HEK293T (cell line): Measurements from ENCODE around the gene STEAP4.

Source experiments
- CTCF ChIA-PET: fragments of 350-600 bp; formaldehyde crosslinking; extraction: SDS; loops from one replicate; lab custom pipeline; 2021; ENCODE audit warnings: antibody characterized with exemption, inconsistent platforms; lab: Yijun Ruan, JAX
- POLR2A ChIA-PET: fragments of 350-600 bp; formaldehyde crosslinking; extraction: SDS; loops from one replicate; lab custom pipeline; 2020; ENCODE audit warnings: antibody characterized with exemption, inconsistent platforms; lab: Yijun Ruan, JAX
- DNase-seq: peaks from one replicate; pipeline ENCODE4 v3.0.0; 2012; ENCODE audit warnings: mixed read lengths; ENCODE audit errors: extremely low spot score
- ARNT ChIP-seq: fragments of 450-650 bp; IDR thresholded peaks from 2 replicates; pipeline ENCODE4 v1.6.1; 2017; ENCODE audit warnings: mild to moderate bottlenecking
- BHLHE40 ChIP-seq: fragments of 450-650 bp; IDR thresholded peaks from 2 replicates; pipeline ENCODE4 v1.6.1; 2016; ENCODE audit warnings: mild to moderate bottlenecking, moderate library complexity, borderline replicate concordance
- CTBP1 ChIP-seq: fragments of 450-650 bp; IDR thresholded peaks from 2 replicates; pipeline ENCODE4 v1.6.1; 2016; ENCODE audit warnings: borderline replicate concordance
- ELF4 ChIP-seq: fragments of 450-650 bp; IDR thresholded peaks from 2 replicates; pipeline ENCODE4 v1.6.1; 2017; ENCODE audit warnings: antibody characterized with exemption
- FOXA1 ChIP-seq: fragments of 450-650 bp; IDR thresholded peaks from 2 replicates; pipeline ENCODE4 v1.6.1; 2016; ENCODE audit warnings: mild to moderate bottlenecking
- FOXK2 ChIP-seq: fragments of 450-650 bp; IDR thresholded peaks from 2 replicates; pipeline ENCODE4 v1.6.1; 2016; ENCODE audit warnings: mild to moderate bottlenecking
- FOXM1 ChIP-seq: fragments of 450-650 bp; IDR thresholded peaks from 2 replicates; pipeline ENCODE4 v1.6.1; 2017; ENCODE audit warnings: mild to moderate bottlenecking, borderline replicate concordance
- HDGF ChIP-seq: fragments of 450-650 bp; IDR thresholded peaks from 2 replicates; pipeline ENCODE4 v1.6.1; 2017; ENCODE audit warnings: antibody characterized with exemption, borderline replicate concordance
- L3MBTL2 ChIP-seq: fragments of 450-650 bp; conservative IDR thresholded peaks from 2 replicates; pipeline ENCODE4 v1.6.1; 2016; ENCODE audit warnings: mild to moderate bottlenecking
- LEF1 ChIP-seq: fragments of 450-650 bp; IDR thresholded peaks from 2 replicates; pipeline ENCODE4 v1.6.1; 2017; ENCODE audit warnings: mild to moderate bottlenecking, borderline replicate concordance
- NFRKB ChIP-seq: fragments of 450-650 bp; IDR thresholded peaks from 2 replicates; pipeline ENCODE4 v1.6.1; 2016; ENCODE audit warnings: mild to moderate bottlenecking, moderate library complexity
- PKNOX1 ChIP-seq: fragments of 450-650 bp; IDR thresholded peaks from 2 replicates; pipeline ENCODE4 v1.6.1; 2016
- SP1 ChIP-seq: fragments of 450-650 bp; IDR thresholded peaks from 2 replicates; pipeline ENCODE4 v1.6.1; 2017
- SUZ12 ChIP-seq: fragments of 450-650 bp; IDR thresholded peaks from 2 replicates; pipeline ENCODE4 v1.6.1; 2016; ENCODE audit warnings: mild to moderate bottlenecking
- TARDBP ChIP-seq: fragments of 450-650 bp; IDR thresholded peaks from 2 replicates; pipeline ENCODE4 v1.6.1; 2016
- ZNF384 ChIP-seq: fragments of 450-650 bp; IDR thresholded peaks from 2 replicates; pipeline ENCODE4 v1.6.1; 2016

STEAP4 gene

GRCh38 chr7:88344956-88345832 lies 38.5 kb upstream of the STEAP4 start:
- TF ChIP-seq SP1 (no peak), CTBP1 (no peak), FOXK2 (no peak), FOXM1 (no peak), ARNT (no peak), L3MBTL2 (no peak), ELF4 (no peak), ZNF384 (no peak), SUZ12 (no peak)
- ChIA-PET CTCF (interaction anchor here (0.7 to 1.0 kb wide), 2 partner anchors 15 to 1438 kb away, joined by 3 read pairs; no protein-coding TSS in a partner anchor), POLR2A (no interaction called here)
- peak; percentile 66 for DNase-seq

GRCh38 chr7:88344271-88344670 lies 37.6 kb upstream of the STEAP4 start:
- DNase-seq = no peak
- TF ChIP-seq CTBP1 (no peak), FOXK2 (no peak)
- POLR2A ChIA-PET = no interaction called here
- CTCF ChIA-PET = no interaction called here

GRCh38 chr7:88339195-88339922 lies 32.7 kb upstream of the STEAP4 start:
- ChIA-PET POLR2A (no interaction called here), CTCF (no interaction called here)
- DNase-seq = no peak
- TF ChIP-seq ARNT (no peak), ELF4 (no peak), TARDBP (no peak), PKNOX1 (no peak)

GRCh38 chr7:88338503-88338902 lies 31.8 kb upstream of the STEAP4 start:
- TF ChIP-seq LEF1 (no peak), BHLHE40 (no peak), SP1 (no peak), L3MBTL2 (no peak), ELF4 (no peak), SUZ12 (no peak), FOXM1 (no peak), NFRKB (no peak), HDGF (no peak), CTBP1 (no peak), PKNOX1 (no peak), FOXA1 (no peak), TARDBP (no peak)

GRCh38 chr7:88337572-88337971 lies 30.9 kb upstream of the STEAP4 start:
- TF ChIP-seq HDGF = no peak
- TF ChIP-seq ELF4 = no peak
- no peak for TF ChIP-seq L3MBTL2
- no peak for TF ChIP-seq FOXA1
- TF ChIP-seq SUZ12 = no peak
- TF ChIP-seq ARNT = no peak
- no peak for TF ChIP-seq TARDBP
- TF ChIP-seq ZNF384 = no peak
- no peak for TF ChIP-seq PKNOX1
- no peak for TF ChIP-seq SP1
- no peak for TF ChIP-seq FOXM1
- TF ChIP-seq NFRKB = no peak
- TF ChIP-seq CTBP1 = no peak
- TF ChIP-seq FOXK2 = no peak
- no peak for TF ChIP-seq LEF1
- no peak for TF ChIP-seq BHLHE40
- CTCF ChIA-PET = no interaction called here
- POLR2A ChIA-PET = no interaction called here
- DNase-seq = no peak

More at GRCh38 chr7:88338503-88338902, 31.8 kb upstream of the STEAP4 start:
- ChIA-PET CTCF (no interaction called here), POLR2A (no interaction called here)
- DNase-seq = no peak

- ChIA-PET POLR2A (no interaction called here), CTCF (no interaction called here)
- DNase-seq = no peak
- TF ChIP-seq SUZ12 = no peak
- TF ChIP-seq ZNF384 = no peak
- no peak for TF ChIP-seq PKNOX1
- no peak for TF ChIP-seq FOXK2
- TF ChIP-seq ARNT = no peak
- no peak for TF ChIP-seq BHLHE40
- TF ChIP-seq ELF4 = no peak
- no peak for TF ChIP-seq NFRKB
- TF ChIP-seq L3MBTL2 = no peak
- TF ChIP-seq FOXA1 = no peak
- no peak for TF ChIP-seq SP1
- TF ChIP-seq CTBP1 = no peak
- TF ChIP-seq FOXM1 = no peak
- no peak for TF ChIP-seq TARDBP
- TF ChIP-seq LEF1 = no peak
- TF ChIP-seq HDGF = no peak
Observed at GRCh38 chr7:88331322-88331721, 24.6 kb upstream of the STEAP4 start.
